H54 (cell line): ENCODE measurements around the gene TMEM42.

Experiments
- DNase-seq: peaks from one replicate; pipeline ENCODE4 v3.0.0; 2011; ENCODE audit warnings: low spot score, mixed read lengths; ENCODE audit not compliant: insufficient read length
- FAIRE-seq: peaks from 3 replicates; lab custom pipeline; 2011; peaks lifted over from hg19 to GRCh38; lab: Jason Lieb, UNC
- POLR2A ChIP-seq: IDR thresholded peaks from 2 replicates; pipeline ENCODE4 v1.6.1; 2011; ENCODE audit warnings: low read depth, mild to moderate bottlenecking, low read length

The TMEM42 gene

GRCh38 chr3:44860117-44860516 is 1.6 kb upstream of the TMEM42 start:
- no peak for TF ChIP-seq POLR2A
- FAIRE-seq = no peak
- no peak for DNase-seq

GRCh38 chr3:44862226-44862637 is 520 bp downstream of the TMEM42 start:
- DNase-seq = peak; percentile 26
- TF ChIP-seq POLR2A = no peak
- FAIRE-seq = no peak

GRCh38 chr3:44865272-44866035 is 3.7 kb downstream of the TMEM42 start:
- FAIRE-seq (no peak), DNase-seq (no peak)
- no peak for TF ChIP-seq POLR2A

- DNase-seq = no peak
- TF ChIP-seq POLR2A = no peak
- FAIRE-seq = no peak
Observed at GRCh38 chr3:44867421-44868111, 5.9 kb downstream of the TMEM42 start.

GRCh38 chr3:44870375-44871061 is 8.8 kb downstream of the TMEM42 start:
- TF ChIP-seq POLR2A = no peak
- DNase-seq (no peak), FAIRE-seq (no peak)

GRCh38 chr3:44874308-44874707 is 12.6 kb downstream of the TMEM42 start, which contains the start of gene TGM4:
Gene TGM4 (plus strand): TSS chr3:44874608. CDS start chr3:44874679, 71 bp downstream.
- DNase-seq = no peak
- no peak for TF ChIP-seq POLR2A
- no peak for FAIRE-seq

GRCh38 chr3:44875596-44875995 is 13.9 kb downstream of the TMEM42 start:
- TF ChIP-seq POLR2A = no peak
- FAIRE-seq = no peak
- no peak for DNase-seq

- TF ChIP-seq POLR2A = no peak
- FAIRE-seq = no peak
- DNase-seq = no peak
Observed at GRCh38 chr3:44877333-44877732, 15.6 kb downstream of the TMEM42 start.

GRCh38 chr3:44880284-44880683 is 18.6 kb downstream of the TMEM42 start:
- DNase-seq (no peak), FAIRE-seq (no peak)
- TF ChIP-seq POLR2A = no peak

- no peak for TF ChIP-seq POLR2A
- FAIRE-seq (no peak), DNase-seq (no peak)
Observed at GRCh38 chr3:44883213-44883955, 21.7 kb downstream of the TMEM42 start.

- no peak for TF ChIP-seq POLR2A
- FAIRE-seq (peak; percentile 83), DNase-seq (peak; percentile 70)
Observed at GRCh38 chr3:44883999-44884431, 22.3 kb downstream of the TMEM42 start.

GRCh38 chr3:44885618-44886017 is 23.9 kb downstream of the TMEM42 start:
- DNase-seq = peak; percentile 80
- FAIRE-seq = peak; percentile 62
- no peak for TF ChIP-seq POLR2A

- no peak for TF ChIP-seq POLR2A
- DNase-seq (peak; percentile 23), FAIRE-seq (no peak)
Observed at GRCh38 chr3:44886561-44886960, 24.8 kb downstream of the TMEM42 start.
